A549 (cell line): ENCODE results near the gene CFAP77. TPM values are rescaled to one million over a fixed set of nuclear protein-coding genes. Genes with fewer than 3 reads are reported as not detected.

Source experiments
- ATAC-seq, 2 experiments: fragments of 200-7000 bp in 1 of 2; fragments of >200 bp in 1 of 2; cut with Nextera tagmentation in 1 of 2; cut with Tn5 transposase in 1 of 2; 3 replicates each; pipeline versions ENCODE4 v1.8.0 to v1.9.1; 2018 to 2020; ENCODE audit warnings: mild to moderate bottlenecking in 1 of 2, moderate library complexity in 1 of 2
- CTCF ChIA-PET: fragments of 300-600 bp; sonication (Branson Sonifier 250); formaldehyde crosslinking; extraction: SDS; loops from one replicate; lab custom pipeline; 2021; ENCODE audit warnings: antibody characterized with exemption, inconsistent platforms; lab: Yijun Ruan, JAX
- POLR2A ChIA-PET: fragments of 350-600 bp; formaldehyde crosslinking; extraction: SDS; loops from one replicate; lab custom pipeline; 2021; ENCODE audit warnings: antibody characterized with exemption, inconsistent platforms; lab: Yijun Ruan, JAX
- DNase-seq, 2 experiments: peaks; one replicate each; pipeline versions ENCODE4 v3.0.0 to v3.0.0-alpha.2; 2011 to 2016; ENCODE audit warnings: low read depth in 1 of 2, low spot score in 1 of 2
- FAIRE-seq: peaks from 2 replicates; lab custom pipeline; 2011; peaks lifted over from hg19 to GRCh38; lab: Jason Lieb, UNC
- H3K27ac ChIP-seq, 2 experiments: fragments of >200 bp; sonication (Bioruptor Twin); formaldehyde crosslinking; 3 replicates each; pipeline ENCODE4 v1.5.1; 2016 to 2017
- H3K4me1 ChIP-seq: fragments of >200 bp; sonication (Bioruptor Twin); formaldehyde crosslinking; 3 replicates; pipeline ENCODE4 v1.6.1; 2016
- H3K4me2 ChIP-seq: fragments of >200 bp; sonication (Bioruptor Twin); formaldehyde crosslinking; 3 replicates; pipeline ENCODE4 v1.6.1; 2016
- H3K4me3 ChIP-seq: fragments of >200 bp; sonication (Bioruptor Twin); formaldehyde crosslinking; 3 replicates; pipeline ENCODE4 v1.5.1; 2016
- H3K9me3 ChIP-seq: fragments of >200 bp; sonication (Bioruptor Twin); formaldehyde crosslinking; 3 replicates; pipeline ENCODE4 v1.6.1; 2016
- BHLHE40 ChIP-seq: IDR thresholded peaks from 2 replicates; pipeline ENCODE4 v1.6.1; 2012; ENCODE audit warnings: low read depth, low read length, inconsistent platforms
- CBX2 ChIP-seq: fragments of 200-600 bp; sonication (generic); IDR thresholded peaks from 2 replicates; pipeline ENCODE4 v1.6.1; 2016; ENCODE audit warnings: low read depth, mild to moderate bottlenecking, borderline replicate concordance
- CBX8 ChIP-seq: fragments of 200-600 bp; sonication (generic); IDR thresholded peaks from 2 replicates; pipeline ENCODE4 v1.6.1; 2016
- CHD4 ChIP-seq: fragments of 200-600 bp; sonication (generic); IDR thresholded peaks from 2 replicates; pipeline ENCODE4 v1.6.1; 2016; ENCODE audit warnings: antibody characterized with exemption, mild to moderate bottlenecking, borderline replicate concordance
- EHF ChIP-seq: fragments of 250-450 bp; sonication (Bioruptor Pico); IDR thresholded peaks from 2 replicates; pipeline ENCODE4 v1.5.0; 2020; ENCODE audit warnings: mild to moderate bottlenecking
- EHMT2 ChIP-seq: fragments of 200-600 bp; sonication (generic); IDR thresholded peaks from 2 replicates; pipeline ENCODE4 v1.6.1; 2016; ENCODE audit warnings: antibody characterized with exemption, low read depth, mild to moderate bottlenecking, moderate library complexity
- HDAC2 ChIP-seq: fragments of 200-600 bp; sonication (generic); IDR thresholded peaks from 2 replicates; pipeline ENCODE4 v1.6.1; 2016
- HEYL ChIP-seq: fragments of 250-450 bp; sonication (Bioruptor Pico); IDR thresholded peaks from 2 replicates; pipeline ENCODE4 v1.8.0; 2021; ENCODE audit warnings: mild to moderate bottlenecking, moderate library complexity
- HOXA7 ChIP-seq: fragments of 250-450 bp; sonication (Bioruptor Pico); IDR thresholded peaks from 2 replicates; pipeline ENCODE4 v1.5.0; 2020; ENCODE audit warnings: mild to moderate bottlenecking, moderate library complexity
- HOXB13 ChIP-seq: fragments of 250-450 bp; sonication (Bioruptor Pico); IDR thresholded peaks from 2 replicates; pipeline ENCODE4 v1.5.0; 2020; ENCODE audit warnings: low read depth, mild to moderate bottlenecking, moderate library complexity
- JUNB ChIP-seq: fragments of >200 bp; sonication (Bioruptor Twin); formaldehyde crosslinking; IDR thresholded peaks from 2 replicates; pipeline ENCODE4 v1.6.1; 2016
- MAFK ChIP-seq: fragments of 450-650 bp; IDR thresholded peaks from 2 replicates; pipeline ENCODE4 v1.6.1; 2014; ENCODE audit not compliant: partially characterized antibody
- NFE2L2 ChIP-seq: fragments of 150-350 bp; conservative IDR thresholded peaks from 2 replicates; pipeline ENCODE4 v1.6.1; 2014; ENCODE audit warnings: low read length
- NPAS2 ChIP-seq: fragments of 250-450 bp; sonication (Bioruptor Pico); IDR thresholded peaks from 2 replicates; pipeline ENCODE4 v1.8.0; 2022; ENCODE audit warnings: mild to moderate bottlenecking, moderate library complexity, borderline replicate concordance
- RARB ChIP-seq: fragments of 250-450 bp; sonication (Bioruptor Pico); IDR thresholded peaks from 2 replicates; pipeline ENCODE4 v1.8.0; 2021; ENCODE audit warnings: mild to moderate bottlenecking, moderate library complexity
- RFX5 ChIP-seq: fragments of 450-650 bp; IDR thresholded peaks from 2 replicates; pipeline ENCODE4 v1.7.1; 2014; ENCODE audit warnings: antibody characterized with exemption, mild to moderate bottlenecking, moderate library complexity
- SMC3 ChIP-seq: fragments of >200 bp; sonication (Bioruptor Twin); formaldehyde crosslinking; IDR thresholded peaks from 3 replicates; pipeline ENCODE4 v1.6.1; 2018; ENCODE audit warnings: inconsistent platforms
- TFCP2L1 ChIP-seq: fragments of 250-450 bp; sonication (Bioruptor Pico); IDR thresholded peaks from 2 replicates; pipeline ENCODE4 v1.5.0; 2021; ENCODE audit warnings: mild to moderate bottlenecking
- TP53 ChIP-seq: fragments of 250-450 bp; sonication (Bioruptor Pico); IDR thresholded peaks from 2 replicates; pipeline ENCODE4 v1.5.0; 2021; ENCODE audit warnings: mild to moderate bottlenecking, moderate library complexity
- USF2 ChIP-seq: fragments of 450-650 bp; IDR thresholded peaks from 2 replicates; pipeline ENCODE4 v1.6.1; 2014; ENCODE audit warnings: antibody characterized with exemption
- WGBS: methylation state at CpG from one replicate; pipeline ENCODE4 v1.1.6; 2017; ENCODE audit errors: missing lambda C conversion rate; 5-methylcytosine and 5-hydroxymethylcytosine counted together
- polyA plus RNA-seq, 4 experiments: library from polyadenylated mRNA; depleted of rRNA in 3 of 4; stranded (reverse); fragments of >200 nt; fragmentation: RNase III in 1 of 4; extraction: RNeasy Plus Mini Kit Qiagen cat#74134 plus additional on column Dnase treatment in 1 of 4; gene quantifications; 2 replicates in 3 of 4; 3 replicates in 1 of 4; pipeline ENCODE4 v1.2.3, GENCODE V29; 2011 to 2017
- TF ChIP-seq, protein P1 (sequence below): fragments of >200 bp; sonication (Bioruptor Twin); formaldehyde crosslinking; IDR thresholded peaks from 3 replicates; pipeline ENCODE4 v1.6.1; 2016
- TF ChIP-seq, protein P2 (sequence below): fragments of 200-600 bp; sonication (generic); IDR thresholded peaks from 2 replicates; pipeline ENCODE4 v1.6.1; 2016; ENCODE audit warnings: antibody characterized with exemption, mild to moderate bottlenecking, moderate library complexity
- TF ChIP-seq, protein P3 (sequence below): fragments of >200 bp; sonication (Bioruptor Twin); formaldehyde crosslinking; IDR thresholded peaks from 3 replicates; pipeline ENCODE4 v1.5.1; 2016
- TF ChIP-seq, protein P4 (sequence below): fragments of 250-450 bp; sonication (Bioruptor Pico); IDR thresholded peaks from 2 replicates; pipeline ENCODE4 v1.5.0; 2021; ENCODE audit warnings: mild to moderate bottlenecking, moderate library complexity, borderline replicate concordance

The CFAP77 gene
- polyA plus RNA-seq, 2 of the 4 experiments (the other 2 are of a cell fraction), result 0.05 TPM; not detected in 1

DNA sequence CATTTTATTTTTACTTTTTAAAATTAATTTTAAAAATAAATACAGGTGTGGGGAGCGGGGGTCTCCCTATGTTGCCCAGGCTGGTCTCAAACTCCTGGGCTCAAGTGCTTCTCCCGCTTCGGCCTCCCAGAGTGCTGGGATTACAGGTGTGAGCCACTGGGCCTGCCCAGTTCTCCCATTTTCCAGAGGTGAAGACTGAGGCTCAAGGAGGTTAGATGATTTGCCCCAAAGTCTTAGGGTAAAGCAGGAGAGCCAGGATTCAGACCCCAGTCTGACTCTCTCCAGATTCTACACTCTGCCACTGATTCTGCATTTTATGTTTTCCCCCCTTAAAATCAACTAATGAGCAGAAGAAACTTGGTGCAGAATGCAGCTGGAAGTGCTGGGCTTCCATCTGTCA, 36.9 kb downstream of the CFAP77 start:
- no peak for FAIRE-seq
- POLR2A ChIA-PET, result no interaction called here
- TF ChIP-seq RFX5 (no peak), EHMT2 (no peak), RARB (CRISPR knock-in tag) (no peak), NFE2L2 (no peak), CHD4 (no peak)
- TF ChIP-seq, protein P1, sequence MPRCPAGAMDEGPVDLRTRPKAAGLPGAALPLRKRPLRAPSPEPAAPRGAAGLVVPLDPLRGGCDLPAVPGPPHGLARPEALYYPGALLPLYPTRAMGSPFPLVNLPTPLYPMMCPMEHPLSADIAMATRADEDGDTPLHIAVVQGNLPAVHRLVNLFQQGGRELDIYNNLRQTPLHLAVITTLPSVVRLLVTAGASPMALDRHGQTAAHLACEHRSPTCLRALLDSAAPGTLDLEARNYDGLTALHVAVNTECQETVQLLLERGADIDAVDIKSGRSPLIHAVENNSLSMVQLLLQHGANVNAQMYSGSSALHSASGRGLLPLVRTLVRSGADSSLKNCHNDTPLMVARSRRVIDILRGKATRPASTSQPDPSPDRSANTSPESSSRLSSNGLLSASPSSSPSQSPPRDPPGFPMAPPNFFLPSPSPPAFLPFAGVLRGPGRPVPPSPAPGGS, result no peak
- TF ChIP-seq, all 56 proteins: peak for 0
- no peak for ATAC-seq
- WGBS, result 32% methylated on average over 3 of the region's 3 CpGs
- H3K4me2 ChIP-seq, result no peak overlapping the region
- H3K9me3 ChIP-seq, result no peaks in the 10 kb centered on the region
- CTCF ChIA-PET, result interaction anchor here (0.7 to 1.5 kb wide), 4 partner anchors 7 to 13 kb away, joined by 3 to 4 read pairs (median 3); no protein-coding TSS in a partner anchor
- no peak for DNase-seq
- no peaks in the 10 kb centered on the region for H3K4me1 ChIP-seq
- no peak overlapping the region for H3K4me3 ChIP-seq
- no peak overlapping the region for H3K27ac ChIP-seq

DNA sequence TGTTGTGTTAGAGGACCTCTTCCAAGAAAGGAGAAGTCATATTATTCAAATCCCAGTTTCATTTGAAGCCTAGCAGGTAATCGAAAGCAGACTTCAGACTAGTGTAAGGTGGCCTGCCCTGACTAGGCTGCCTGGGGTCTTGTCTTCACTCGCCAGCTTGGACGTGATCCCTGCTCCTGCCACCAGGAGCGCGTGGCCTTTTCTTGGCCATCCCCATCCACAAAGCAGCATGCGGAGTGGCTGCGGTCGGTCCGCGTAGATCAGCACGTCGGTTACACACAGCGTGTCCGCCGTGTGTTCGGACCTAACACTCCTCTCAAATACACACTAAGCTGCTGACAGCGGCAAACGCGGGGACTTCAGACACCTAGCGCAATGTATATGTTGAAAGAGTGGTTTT, 37.3 kb downstream of the CFAP77 start:
- H3K9me3 ChIP-seq, result no peaks in the 10 kb centered on the region
- TF ChIP-seq CBX2 (no peak), USF2 (no peak), HOXB13 (CRISPR knock-in tag) (no peak), BHLHE40 (no peak), HDAC2 (no peak), HOXA7 (no peak), SMC3 (no peak), MAFK (no peak), TFCP2L1 (CRISPR knock-in tag) (no peak), HEYL (CRISPR knock-in tag) (no peak), EHF (CRISPR knock-in tag) (no peak), NPAS2 (CRISPR knock-in tag) (no peak), TP53 (no peak), CBX8 (no peak), JUNB (no peak)
- TF ChIP-seq, protein P2, sequence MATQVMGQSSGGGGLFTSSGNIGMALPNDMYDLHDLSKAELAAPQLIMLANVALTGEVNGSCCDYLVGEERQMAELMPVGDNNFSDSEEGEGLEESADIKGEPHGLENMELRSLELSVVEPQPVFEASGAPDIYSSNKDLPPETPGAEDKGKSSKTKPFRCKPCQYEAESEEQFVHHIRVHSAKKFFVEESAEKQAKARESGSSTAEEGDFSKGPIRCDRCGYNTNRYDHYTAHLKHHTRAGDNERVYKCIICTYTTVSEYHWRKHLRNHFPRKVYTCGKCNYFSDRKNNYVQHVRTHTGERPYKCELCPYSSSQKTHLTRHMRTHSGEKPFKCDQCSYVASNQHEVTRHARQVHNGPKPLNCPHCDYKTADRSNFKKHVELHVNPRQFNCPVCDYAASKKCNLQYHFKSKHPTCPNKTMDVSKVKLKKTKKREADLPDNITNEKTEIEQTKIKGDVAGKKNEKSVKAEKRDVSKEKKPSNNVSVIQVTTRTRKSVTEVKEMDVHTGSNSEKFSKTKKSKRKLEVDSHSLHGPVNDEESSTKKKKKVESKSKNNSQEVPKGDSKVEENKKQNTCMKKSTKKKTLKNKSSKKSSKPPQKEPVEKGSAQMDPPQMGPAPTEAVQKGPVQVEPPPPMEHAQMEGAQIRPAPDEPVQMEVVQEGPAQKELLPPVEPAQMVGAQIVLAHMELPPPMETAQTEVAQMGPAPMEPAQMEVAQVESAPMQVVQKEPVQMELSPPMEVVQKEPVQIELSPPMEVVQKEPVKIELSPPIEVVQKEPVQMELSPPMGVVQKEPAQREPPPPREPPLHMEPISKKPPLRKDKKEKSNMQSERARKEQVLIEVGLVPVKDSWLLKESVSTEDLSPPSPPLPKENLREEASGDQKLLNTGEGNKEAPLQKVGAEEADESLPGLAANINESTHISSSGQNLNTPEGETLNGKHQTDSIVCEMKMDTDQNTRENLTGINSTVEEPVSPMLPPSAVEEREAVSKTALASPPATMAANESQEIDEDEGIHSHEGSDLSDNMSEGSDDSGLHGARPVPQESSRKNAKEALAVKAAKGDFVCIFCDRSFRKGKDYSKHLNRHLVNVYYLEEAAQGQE, result no peak
- TF ChIP-seq, protein P3, sequence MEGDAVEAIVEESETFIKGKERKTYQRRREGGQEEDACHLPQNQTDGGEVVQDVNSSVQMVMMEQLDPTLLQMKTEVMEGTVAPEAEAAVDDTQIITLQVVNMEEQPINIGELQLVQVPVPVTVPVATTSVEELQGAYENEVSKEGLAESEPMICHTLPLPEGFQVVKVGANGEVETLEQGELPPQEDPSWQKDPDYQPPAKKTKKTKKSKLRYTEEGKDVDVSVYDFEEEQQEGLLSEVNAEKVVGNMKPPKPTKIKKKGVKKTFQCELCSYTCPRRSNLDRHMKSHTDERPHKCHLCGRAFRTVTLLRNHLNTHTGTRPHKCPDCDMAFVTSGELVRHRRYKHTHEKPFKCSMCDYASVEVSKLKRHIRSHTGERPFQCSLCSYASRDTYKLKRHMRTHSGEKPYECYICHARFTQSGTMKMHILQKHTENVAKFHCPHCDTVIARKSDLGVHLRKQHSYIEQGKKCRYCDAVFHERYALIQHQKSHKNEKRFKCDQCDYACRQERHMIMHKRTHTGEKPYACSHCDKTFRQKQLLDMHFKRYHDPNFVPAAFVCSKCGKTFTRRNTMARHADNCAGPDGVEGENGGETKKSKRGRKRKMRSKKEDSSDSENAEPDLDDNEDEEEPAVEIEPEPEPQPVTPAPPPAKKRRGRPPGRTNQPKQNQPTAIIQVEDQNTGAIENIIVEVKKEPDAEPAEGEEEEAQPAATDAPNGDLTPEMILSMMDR, result no peak
- TF ChIP-seq, protein P4, sequence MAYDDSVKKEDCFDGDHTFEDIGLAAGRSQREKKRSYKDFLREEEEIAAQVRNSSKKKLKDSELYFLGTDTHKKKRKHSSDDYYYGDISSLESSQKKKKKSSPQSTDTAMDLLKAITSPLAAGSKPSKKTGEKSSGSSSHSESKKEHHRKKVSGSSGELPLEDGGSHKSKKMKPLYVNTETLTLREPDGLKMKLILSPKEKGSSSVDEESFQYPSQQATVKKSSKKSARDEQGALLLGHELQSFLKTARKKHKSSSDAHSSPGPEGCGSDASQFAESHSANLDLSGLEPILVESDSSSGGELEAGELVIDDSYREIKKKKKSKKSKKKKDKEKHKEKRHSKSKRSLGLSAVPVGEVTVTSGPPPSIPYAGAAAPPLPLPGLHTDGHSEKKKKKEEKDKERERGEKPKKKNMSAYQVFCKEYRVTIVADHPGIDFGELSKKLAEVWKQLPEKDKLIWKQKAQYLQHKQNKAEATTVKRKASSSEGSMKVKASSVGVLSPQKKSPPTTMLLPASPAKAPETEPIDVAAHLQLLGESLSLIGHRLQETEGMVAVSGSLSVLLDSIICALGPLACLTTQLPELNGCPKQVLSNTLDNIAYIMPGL, result no peak
- no peaks in the 10 kb centered on the region for H3K4me1 ChIP-seq
- no peak for DNase-seq
- WGBS, result 71% methylated on average over 20 of the region's 20 CpGs
- no peak overlapping the region for H3K27ac ChIP-seq
- peak; percentile 64 to 81; a peak in 4 of 6 replicates for ATAC-seq
- H3K4me2 ChIP-seq, result no peak overlapping the region
- ChIA-PET POLR2A (interaction anchor here (0.5 kb wide), 1 partner anchor 444 kb away, joined by 4 read pairs; no protein-coding TSS in a partner anchor), CTCF (interaction anchor here (0.7 to 1.5 kb wide), 3 partner anchors 9 to 14 kb away, joined by 3 to 4 read pairs (median 3); no protein-coding TSS in a partner anchor)
- no peak for FAIRE-seq
- H3K4me3 ChIP-seq, result no peak overlapping the region
